ENCODE data around the gene KRTAP1-1. TPM values are rescaled to one million over a fixed set of nuclear protein-coding genes. Genes with fewer than 3 reads are reported as not detected.

The KRTAP1-1 gene
- total and polyA plus RNA-seq, 8 donors: not detected

- TF ChIP-seq EP300 (IDR thresholded peaks at IDR 0.05) (no peak), CTCF (IDR thresholded peaks at IDR 0.05) (no peak), POLR2AphosphoS5 (IDR thresholded peaks at IDR 0.05) (no peak), POLR2A (IDR thresholded peaks at IDR 0.05) (no peak)
- Histone ChIP-seq H3K9me3 (peaks cover 0 to 4% (median 0%) of the 10 kb centered on the region in 4 donors), H3K4me3 (no peak overlapping the region), H3K27ac (no peak overlapping the region), H3K4me1 (no peaks in the 10 kb centered on the region), H3K27me3 (peaks cover 0 to 3% (median 0%) of the 10 kb centered on the region in 3 donors), H3K36me3 (no peaks in the 10 kb centered on the region)
- intact Hi-C loops (cut with DNase I; ENCODE audit: low total_unique reads): no loop called here
- no peak for DNase-seq
- WGBS, 5 donors: 75 to 86% (median 85%) methylated on average over 3 of the region's 3 CpGs
Observed at GRCh38 chr17:41024697-41025096, 16.6 kb downstream of the KRTAP1-1 start.

- Histone ChIP-seq H3K27me3 (no peaks in the 10 kb centered on the region), H3K9me3 (peaks cover 0 to 4% (median 0%) of the 10 kb centered on the region in 4 donors), H3K4me1 (no peaks in the 10 kb centered on the region), H3K27ac (no peak overlapping the region), H3K36me3 (no peaks in the 10 kb centered on the region), H3K4me3 (no peak overlapping the region)
- intact Hi-C loops (cut with DNase I; ENCODE audit: low total_unique reads): no loop called here
- no peak for TF ChIP-seq CTCF (IDR thresholded peaks at IDR 0.05)
- TF ChIP-seq POLR2AphosphoS5 (IDR thresholded peaks at IDR 0.05): no peak
- no peak for TF ChIP-seq POLR2A (IDR thresholded peaks at IDR 0.05)
- no peak for TF ChIP-seq EP300 (IDR thresholded peaks at IDR 0.05)
- DNase-seq: no peak
Observed at GRCh38 chr17:41020336-41020735, 20.9 kb downstream of the KRTAP1-1 start.

GRCh38 chr17:41019415-41019814 lies 21.8 kb downstream of the KRTAP1-1 start:
- no peak for DNase-seq
- Histone ChIP-seq H3K4me1 (no peaks in the 10 kb centered on the region), H3K27me3 (no peaks in the 10 kb centered on the region), H3K4me3 (no peak overlapping the region), H3K9me3 (peaks cover 0 to 4% (median 0%) of the 10 kb centered on the region in 4 donors), H3K36me3 (no peaks in the 10 kb centered on the region), H3K27ac (no peak overlapping the region)
- TF ChIP-seq POLR2AphosphoS5 (IDR thresholded peaks at IDR 0.05): no peak
- TF ChIP-seq POLR2A (IDR thresholded peaks at IDR 0.05): no peak
- no peak for TF ChIP-seq CTCF (IDR thresholded peaks at IDR 0.05)
- no peak for TF ChIP-seq EP300 (IDR thresholded peaks at IDR 0.05)
- intact Hi-C loops (cut with DNase I; ENCODE audit: low total_unique reads): no loop called here
- WGBS, 5 donors: 93 to 98% (median 94%) methylated on average over 3 of the region's 3 CpGs

GRCh38 chr17:41018541-41018940 lies 22.7 kb downstream of the KRTAP1-1 start:
- 64 to 82% (median 78%) methylated on average over 3 of the region's 3 CpGs for WGBS, 5 donors
- intact Hi-C loops (cut with DNase I; ENCODE audit: low total_unique reads): no loop called here
- TF ChIP-seq POLR2AphosphoS5 (IDR thresholded peaks at IDR 0.05): no peak
- no peak for TF ChIP-seq CTCF (IDR thresholded peaks at IDR 0.05)
- no peak for TF ChIP-seq POLR2A (IDR thresholded peaks at IDR 0.05)
- TF ChIP-seq EP300 (IDR thresholded peaks at IDR 0.05): no peak
- Histone ChIP-seq H3K36me3 (no peaks in the 10 kb centered on the region), H3K4me1 (no peaks in the 10 kb centered on the region), H3K9me3 (peaks cover 0 to 4% (median 0%) of the 10 kb centered on the region in 4 donors), H3K4me3 (no peak overlapping the region), H3K27ac (no peak overlapping the region), H3K27me3 (no peaks in the 10 kb centered on the region)
- DNase-seq: no peak
